ENCODE data around the gene ROMO1.

Gene ROMO1

GRCh38 chr20:35734374-35734773 lies 35.2 kb downstream of the ROMO1 start:
- ChIA-PET CTCF (no interaction called here), POLR2A (interaction anchor here (1.2 kb wide), 1 partner anchor 35 kb away, joined by 3 read pairs; the partner anchor contains the start of genes NFS1 and ROMO1)
- no peak overlapping the region for H3K27ac ChIP-seq (ENCODE audit: extremely low read depth, low read depth, low read length)
- peaks cover 80 to 99% of the 10 kb centered on the region in 2 experiments for H3K36me3 ChIP-seq (ENCODE audit: control insufficient read depth in 2 of 2, insufficient read depth in 1 of 2, low read length in 2 of 2)
- TF ChIP-seq ZNF266 (tag by site-specific recombination; IDR thresholded peaks at IDR 0.05; ENCODE audit: low read depth) = no peak
- no peak for TF ChIP-seq ZFP3 (tag by site-specific recombination; IDR thresholded peaks at IDR 0.05; ENCODE audit: low read depth)
- TF ChIP-seq ZNF623 (tag by site-specific recombination; IDR thresholded peaks at IDR 0.05) = no peak
- TF ChIP-seq GLIS1 (tag by site-specific recombination; IDR thresholded peaks at IDR 0.05) = no peak
- no peak for TF ChIP-seq ZNF707 (tag by site-specific recombination; IDR thresholded peaks at IDR 0.05)
- no peak for TF ChIP-seq ATF2 (tag by site-specific recombination; IDR thresholded peaks at IDR 0.05; ENCODE audit: low read depth)
- TF ChIP-seq PRDM1 (tag by site-specific recombination; IDR thresholded peaks at IDR 0.05) = no peak
- no peak for TF ChIP-seq ZNF560 (tag by site-specific recombination; IDR thresholded peaks at IDR 0.05; ENCODE audit: borderline replicate concordance)
- no peak for TF ChIP-seq ZNF596 (tag by site-specific recombination; IDR thresholded peaks at IDR 0.05)
- no peak for TF ChIP-seq KLF8 (tag by site-specific recombination; IDR thresholded peaks at IDR 0.05)
- peaks cover 4% of the 10 kb centered on the region for H3K4me1 ChIP-seq (ENCODE audit: control insufficient read depth, insufficient read depth, low read length)
- H3K9me3 ChIP-seq (ENCODE audit: control insufficient read depth, insufficient read depth, low read depth, low read length) = no peaks in the 10 kb centered on the region
- no peak overlapping the region for H3K4me3 ChIP-seq (ENCODE audit: low read depth, low read length)

- Histone ChIP-seq H3K4me3 (ENCODE audit: low read depth, low read length) (no peak overlapping the region), H3K27ac (ENCODE audit: extremely low read depth, low read depth, low read length) (no peak overlapping the region), H3K4me1 (ENCODE audit: control insufficient read depth, insufficient read depth, low read length) (peaks cover 4% of the 10 kb centered on the region), H3K9me3 (ENCODE audit: control insufficient read depth, insufficient read depth, low read depth, low read length) (no peaks in the 10 kb centered on the region), H3K36me3 (ENCODE audit: control insufficient read depth in 2 of 2, insufficient read depth in 1 of 2, low read length in 2 of 2) (peaks cover 85 to 99% of the 10 kb centered on the region in 2 experiments)
- ChIA-PET CTCF (interaction anchor here (0.7 to 1.2 kb wide), 3 partner anchors 150 to 212 kb away, joined by 3 to 5 read pairs (median 4); no protein-coding TSS in a partner anchor), POLR2A (interaction anchor here (0.9 to 1.2 kb wide), 2 partner anchors 15 to 36 kb away, joined by 3 read pairs; partner anchors contain the start of genes NFS1 and ROMO1)
- TF ChIP-seq TCF7L2 (IDR thresholded peaks at IDR 0.05; ENCODE audit: borderline replicate concordance, low read depth, low read length) = no peak
- no peak for TF ChIP-seq MYNN (tag by site-specific recombination; IDR thresholded peaks at IDR 0.05; ENCODE audit: borderline replicate concordance)
- no peak for TF ChIP-seq ZNF202 (tag by site-specific recombination; IDR thresholded peaks at IDR 0.05; ENCODE audit: borderline replicate concordance)
- no peak for TF ChIP-seq ELK4 (IDR thresholded peaks at IDR 0.05; ENCODE audit: borderline replicate concordance, low read depth, low read length)
- TF ChIP-seq PBX3 (CRISPR knock-in tag; IDR thresholded peaks at IDR 0.05) = no peak
Measured at GRCh38 chr20:35734777-35735649, 35.8 kb downstream of the ROMO1 start.

GRCh38 chr20:35735826-35736470 lies 36.7 kb downstream of the ROMO1 start:
- POLR2A ChIA-PET = interaction anchor here (1.2 kb wide), 1 partner anchor 20 kb away, joined by 3 read pairs; no protein-coding TSS in a partner anchor
- no peaks in the 10 kb centered on the region for H3K9me3 ChIP-seq (ENCODE audit: control insufficient read depth, insufficient read depth, low read depth, low read length)
- peaks cover 4% of the 10 kb centered on the region for H3K4me1 ChIP-seq (ENCODE audit: control insufficient read depth, insufficient read depth, low read length)
- H3K36me3 ChIP-seq (ENCODE audit: control insufficient read depth in 2 of 2, insufficient read depth in 1 of 2, low read length in 2 of 2) = peaks cover 84 to 98% of the 10 kb centered on the region in 2 experiments
- TF ChIP-seq ZNF398 (tag by site-specific recombination; IDR thresholded peaks at IDR 0.05) (no peak), ZBTB10 (tag by site-specific recombination; IDR thresholded peaks at IDR 0.05) (no peak), ZNF362 (tag by site-specific recombination; IDR thresholded peaks at IDR 0.05) (no peak)
- no peak overlapping the region; the same call in 1 of the 2 replicates for H3K27ac ChIP-seq (ENCODE audit: extremely low read depth, low read depth, low read length)
- H3K4me3 ChIP-seq (ENCODE audit: low read depth, low read length) = no peak overlapping the region
- CTCF ChIA-PET = interaction anchor here (0.8 to 1.2 kb wide), 2 partner anchors 149 to 211 kb away, joined by 4 to 5 read pairs; no protein-coding TSS in a partner anchor
